ENCODE results near the gene KRT79. TPM values are rescaled to one million over a fixed set of nuclear protein-coding genes. Genes with fewer than 3 reads are reported as not detected.

The KRT79 gene
- total RNA-seq, 1 experiment from 2014 or later, result not detected

GRCh38 chr12:52798003-52798670 lies 36.0 kb downstream of the KRT79 start:
- ATAC-seq, result no peak
- DNase-seq (ENCODE audit: low read depth, low spot score), result no peak
- in situ Hi-C loops (cut with HindIII; ENCODE audit: low pct_unique_long_range_greater_than_20kb, low sequenced_read_pairs) (no loop called here), intact Hi-C loops (cut with micrococcal nuclease; ENCODE audit: unreplicated experiment) (no loop called here)
- POLR2A ChIA-PET, result no interaction called here
- Histone ChIP-seq H3K27ac (ENCODE audit: low read length) (no peak overlapping the region), H3K9me3 (ENCODE audit: control insufficient read depth, insufficient read depth, low read depth, low read length) (no peaks in the 10 kb centered on the region), H3K27me3 (ENCODE audit: control insufficient read depth, insufficient read depth, low read length) (no peaks in the 10 kb centered on the region), H3K4me3 (ENCODE audit: low read depth in 2 of 2, low read length in 2 of 2) (no peak overlapping the region), H3K4me1 (ENCODE audit: control insufficient read depth, insufficient read depth, low read length) (peaks cover 9% of the 10 kb centered on the region; the same call in 1 of the 2 replicates), H3K36me3 (ENCODE audit: control insufficient read depth, insufficient read depth, low read length) (no peaks in the 10 kb centered on the region)
- TF ChIP-seq, protein P1, sequence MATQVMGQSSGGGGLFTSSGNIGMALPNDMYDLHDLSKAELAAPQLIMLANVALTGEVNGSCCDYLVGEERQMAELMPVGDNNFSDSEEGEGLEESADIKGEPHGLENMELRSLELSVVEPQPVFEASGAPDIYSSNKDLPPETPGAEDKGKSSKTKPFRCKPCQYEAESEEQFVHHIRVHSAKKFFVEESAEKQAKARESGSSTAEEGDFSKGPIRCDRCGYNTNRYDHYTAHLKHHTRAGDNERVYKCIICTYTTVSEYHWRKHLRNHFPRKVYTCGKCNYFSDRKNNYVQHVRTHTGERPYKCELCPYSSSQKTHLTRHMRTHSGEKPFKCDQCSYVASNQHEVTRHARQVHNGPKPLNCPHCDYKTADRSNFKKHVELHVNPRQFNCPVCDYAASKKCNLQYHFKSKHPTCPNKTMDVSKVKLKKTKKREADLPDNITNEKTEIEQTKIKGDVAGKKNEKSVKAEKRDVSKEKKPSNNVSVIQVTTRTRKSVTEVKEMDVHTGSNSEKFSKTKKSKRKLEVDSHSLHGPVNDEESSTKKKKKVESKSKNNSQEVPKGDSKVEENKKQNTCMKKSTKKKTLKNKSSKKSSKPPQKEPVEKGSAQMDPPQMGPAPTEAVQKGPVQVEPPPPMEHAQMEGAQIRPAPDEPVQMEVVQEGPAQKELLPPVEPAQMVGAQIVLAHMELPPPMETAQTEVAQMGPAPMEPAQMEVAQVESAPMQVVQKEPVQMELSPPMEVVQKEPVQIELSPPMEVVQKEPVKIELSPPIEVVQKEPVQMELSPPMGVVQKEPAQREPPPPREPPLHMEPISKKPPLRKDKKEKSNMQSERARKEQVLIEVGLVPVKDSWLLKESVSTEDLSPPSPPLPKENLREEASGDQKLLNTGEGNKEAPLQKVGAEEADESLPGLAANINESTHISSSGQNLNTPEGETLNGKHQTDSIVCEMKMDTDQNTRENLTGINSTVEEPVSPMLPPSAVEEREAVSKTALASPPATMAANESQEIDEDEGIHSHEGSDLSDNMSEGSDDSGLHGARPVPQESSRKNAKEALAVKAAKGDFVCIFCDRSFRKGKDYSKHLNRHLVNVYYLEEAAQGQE (IDR thresholded peaks at IDR 0.05; ENCODE audit: insufficient read depth in 1 of 2, low read depth in 2 of 2, low read length in 1 of 2), result no peak
- TF ChIP-seq SIN3A (IDR thresholded peaks at IDR 0.05; ENCODE audit: borderline replicate concordance, insufficient read depth, low read depth, low read length) (no peak), TCF7L2 (IDR thresholded peaks at IDR 0.05; ENCODE audit: low read depth, low read length) (no peak), POLR2AphosphoS5 (IDR thresholded peaks at IDR 0.05; ENCODE audit: low read depth, low read length) (no peak), CTCF (IDR thresholded peaks at IDR 0.05) (no peak)
- BruUV-seq (replicated peaks), result no TSS peak
- CTCF ChIA-PET, result no interaction called here

DNA sequence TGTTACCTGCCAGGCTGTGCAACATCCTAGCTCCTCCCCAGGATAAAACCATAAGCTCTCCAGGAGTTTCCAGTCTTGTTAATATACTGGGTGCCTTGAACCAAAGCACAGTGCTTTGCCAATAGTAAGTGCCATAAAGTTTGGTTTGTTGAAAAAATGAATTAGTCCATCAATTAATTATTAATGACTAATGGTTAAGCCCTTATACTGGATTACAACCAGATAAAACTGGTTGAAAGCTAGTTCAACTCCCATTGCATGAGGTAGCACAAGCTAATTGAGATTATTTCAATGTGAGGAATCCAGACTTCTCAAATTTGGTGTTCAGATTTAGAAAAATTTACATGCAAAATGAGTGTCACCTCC lies 36.6 kb downstream of the KRT79 start:
- H3K9me3 ChIP-seq (ENCODE audit: control insufficient read depth, insufficient read depth, low read depth, low read length), result no peaks in the 10 kb centered on the region
- H3K27me3 ChIP-seq (ENCODE audit: control insufficient read depth, insufficient read depth, low read length), result no peaks in the 10 kb centered on the region
- ATAC-seq (no peak), DNase-seq (ENCODE audit: low read depth, low spot score) (no peak)
- no peak overlapping the region for H3K4me3 ChIP-seq (ENCODE audit: low read depth in 2 of 2, low read length in 2 of 2)
- no peak for TF ChIP-seq TCF7L2 (IDR thresholded peaks at IDR 0.05; ENCODE audit: low read depth, low read length)
- TF ChIP-seq SIN3A (IDR thresholded peaks at IDR 0.05; ENCODE audit: borderline replicate concordance, insufficient read depth, low read depth, low read length), result no peak
- TF ChIP-seq POLR2AphosphoS5 (IDR thresholded peaks at IDR 0.05; ENCODE audit: low read depth, low read length), result no peak
- no peak for TF ChIP-seq CTCF (IDR thresholded peaks at IDR 0.05)
- TF ChIP-seq, protein P1 (IDR thresholded peaks at IDR 0.05; ENCODE audit: insufficient read depth in 1 of 2, low read depth in 2 of 2, low read length in 1 of 2), result no peak
- ChIA-PET POLR2A (no interaction called here), CTCF (no interaction called here)
- H3K27ac ChIP-seq (ENCODE audit: low read length), result no peak overlapping the region
- H3K36me3 ChIP-seq (ENCODE audit: control insufficient read depth, insufficient read depth, low read length), result no peaks in the 10 kb centered on the region
- in situ Hi-C loops (cut with HindIII; ENCODE audit: low pct_unique_long_range_greater_than_20kb, low sequenced_read_pairs) (no loop called here), intact Hi-C loops (cut with micrococcal nuclease; ENCODE audit: unreplicated experiment) (no loop called here)
- BruUV-seq (replicated peaks), result no TSS peak
- H3K4me1 ChIP-seq (ENCODE audit: control insufficient read depth, insufficient read depth, low read length), result peaks cover 9% of the 10 kb centered on the region; the same call in 1 of the 2 replicates

Measured in Panc1 (cell line).